HG03095 (cell line): ENCODE results near the gene FZR1.
"Not testable (repeated sequence)": the region's sequence is repeated elsewhere in the genome, so short reads cannot be mapped to it uniquely, and the experiment has no call there.

ENCODE experiments used
- ATAC-seq: cut with Tn5 transposase; IDR thresholded peaks from one replicate; pipeline ENCODE4 v1.9.1; 2021; ENCODE audit warnings: moderate library complexity; ENCODE audit not compliant: unreplicated experiment

Gene FZR1

DNA sequence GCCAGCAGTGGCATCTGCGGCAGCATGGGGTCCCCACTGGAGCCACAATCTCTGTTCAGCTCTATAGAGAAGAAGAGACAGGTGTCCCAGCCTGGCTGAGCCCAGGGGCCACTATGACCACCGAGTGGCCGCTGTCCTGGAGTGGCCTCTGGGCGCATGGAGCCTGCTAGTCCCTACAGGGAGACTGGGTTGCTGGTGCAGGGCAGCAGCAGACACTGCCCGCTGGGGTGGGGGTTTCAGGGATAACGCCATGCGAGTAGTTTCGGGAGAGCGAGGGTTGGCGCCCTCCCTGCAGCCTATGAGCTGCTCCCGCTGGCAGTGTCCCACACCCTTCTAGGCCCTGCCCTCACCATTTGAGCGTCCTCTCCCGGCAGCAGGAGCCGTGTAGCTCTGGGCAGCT lies 22.0 kb downstream of the FZR1 start:
- ATAC-seq: no peak

DNA sequence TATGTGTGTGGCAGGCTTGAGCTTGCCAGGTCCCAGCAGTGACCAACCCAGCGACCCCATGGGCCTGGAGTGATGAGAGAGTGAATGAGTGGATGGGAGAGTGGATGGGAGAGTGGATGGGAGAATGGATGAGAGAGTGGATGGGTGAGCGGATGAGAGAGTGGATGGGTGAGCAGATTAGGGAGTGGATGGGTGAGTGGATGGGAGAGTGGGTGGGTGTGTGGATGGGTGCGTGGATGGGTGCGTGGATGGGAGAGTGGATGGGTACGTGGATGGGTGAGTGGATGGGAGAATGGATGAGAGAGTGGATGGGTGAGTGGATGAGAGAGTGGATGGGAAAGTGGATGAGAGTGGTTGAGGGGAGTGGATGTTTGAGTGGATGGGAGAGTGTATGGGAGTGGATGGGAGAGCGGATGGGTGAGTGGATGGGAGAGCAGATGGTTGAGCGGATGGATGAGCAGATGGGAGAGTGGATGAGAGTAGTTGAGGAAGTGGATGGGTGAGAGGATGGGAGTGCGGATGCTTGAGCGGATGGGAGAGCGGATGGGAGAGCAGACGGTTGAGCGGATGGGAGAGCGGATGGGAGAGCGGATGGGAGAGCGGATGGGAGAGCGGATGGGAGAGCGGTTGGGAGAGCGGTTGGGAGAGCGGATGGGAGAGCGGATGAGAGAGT lies 22.6 kb downstream of the FZR1 start:
- ATAC-seq: no peak

GRCh38 chr19:3529299-3529698 lies 23.2 kb downstream of the FZR1 start:
- ATAC-seq: not testable (repeated sequence)

- no peak for ATAC-seq
These were observed 24.3 kb downstream of the FZR1 start for GRCh38 chr19:3530389-3530788.

GRCh38 chr19:3531716-3532115 lies 25.6 kb downstream of the FZR1 start:
- ATAC-seq: no peak

- ATAC-seq: no peak
These were observed 26.2 kb downstream of the FZR1 start for GRCh38 chr19:3532154-3532786.

- ATAC-seq: no peak
These were observed 26.9 kb downstream of the FZR1 start for GRCh38 chr19:3533033-3533432.

DNA sequence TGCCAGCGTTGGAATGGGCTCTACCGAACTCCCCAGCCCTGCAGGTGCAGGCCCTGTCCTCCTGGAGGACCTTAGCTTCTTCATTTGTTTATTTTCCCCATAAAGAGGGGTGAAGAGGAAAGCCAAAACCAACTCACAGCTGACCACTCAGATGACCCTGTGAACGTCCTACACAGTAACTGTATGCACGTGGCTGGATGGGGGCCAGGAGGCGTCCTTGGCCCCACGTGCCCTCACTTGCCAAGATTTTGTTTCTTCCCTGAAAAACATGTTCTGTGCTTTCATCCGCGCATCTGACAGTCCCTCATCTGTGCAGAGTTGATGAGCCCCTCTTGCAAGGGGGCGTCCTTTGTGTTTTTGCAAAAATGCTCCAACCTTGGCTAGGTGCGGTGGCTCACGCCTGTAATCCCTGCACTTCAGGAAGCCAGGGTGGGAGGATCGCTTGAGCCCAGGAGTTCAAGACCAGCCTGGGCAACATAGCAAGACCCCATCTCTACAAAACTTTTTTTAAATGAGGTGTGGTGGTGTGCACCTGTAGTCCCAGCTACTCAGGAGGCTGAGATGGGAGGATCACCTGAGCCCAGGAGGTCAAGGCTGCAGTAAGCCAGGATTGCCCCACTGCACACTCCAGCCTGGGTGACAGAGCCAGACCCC lies 27.6 kb downstream of the FZR1 start:
- no peak for ATAC-seq

DNA sequence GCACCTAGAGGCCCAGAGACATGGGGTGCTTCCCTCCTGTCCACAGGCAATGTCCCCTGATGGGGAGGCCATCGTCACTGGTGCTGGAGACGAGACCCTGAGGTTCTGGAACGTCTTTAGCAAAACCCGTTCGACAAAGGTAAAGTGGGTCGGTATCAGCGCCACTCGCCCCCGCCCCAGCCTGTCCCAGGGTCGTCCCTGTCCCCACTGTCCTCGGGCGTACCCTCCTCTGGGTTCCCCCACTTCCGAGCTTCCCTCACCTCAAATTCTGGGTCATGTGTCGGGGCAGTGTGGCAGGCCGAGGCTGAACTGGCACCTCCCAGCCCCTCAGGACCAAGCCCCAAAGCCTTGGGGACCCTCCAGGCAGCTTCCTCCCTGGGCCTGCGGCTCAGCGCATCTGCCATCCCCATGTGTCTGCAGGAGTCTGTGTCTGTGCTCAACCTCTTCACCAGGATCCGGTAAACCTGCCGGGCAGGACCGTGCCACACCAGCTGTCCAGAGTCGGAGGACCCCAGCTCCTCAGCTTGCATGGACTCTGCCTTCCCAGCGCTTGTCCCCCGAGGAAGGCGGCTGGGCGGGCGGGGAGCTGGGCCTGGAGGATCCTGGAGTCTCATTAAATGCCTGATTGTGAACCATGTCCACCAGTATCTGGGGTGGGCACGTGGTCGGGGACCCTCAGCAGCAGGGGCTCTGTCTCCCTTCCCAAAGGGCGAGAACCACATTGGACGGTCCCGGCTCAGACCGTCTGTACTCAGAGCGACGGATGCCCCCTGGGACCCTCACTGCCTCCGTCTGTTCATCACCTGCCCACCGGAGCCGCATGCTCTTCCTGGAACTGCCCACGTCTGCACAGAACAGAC lies 28.5 kb downstream of the FZR1 start:
- ATAC-seq: no peak

DNA sequence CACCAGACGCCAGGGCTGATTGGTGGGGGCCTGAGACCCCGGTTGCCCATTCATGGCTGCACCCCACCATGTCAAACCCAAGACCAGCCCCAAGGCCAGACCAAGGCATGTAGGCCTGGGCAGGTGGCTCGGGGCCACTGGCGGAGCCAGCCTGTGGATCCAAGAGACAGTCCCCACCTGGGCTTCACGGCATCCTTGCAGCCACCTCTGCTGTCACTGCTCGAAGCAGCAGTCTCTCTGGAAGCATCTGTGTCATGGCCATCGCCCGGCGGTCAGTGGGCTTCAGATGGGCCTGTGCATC lies 29.1 kb downstream of the FZR1 start:
- ATAC-seq: no peak

GRCh38 chr19:3535563-3535965 lies 29.5 kb downstream of the FZR1 start:
- ATAC-seq: no peak

DNA sequence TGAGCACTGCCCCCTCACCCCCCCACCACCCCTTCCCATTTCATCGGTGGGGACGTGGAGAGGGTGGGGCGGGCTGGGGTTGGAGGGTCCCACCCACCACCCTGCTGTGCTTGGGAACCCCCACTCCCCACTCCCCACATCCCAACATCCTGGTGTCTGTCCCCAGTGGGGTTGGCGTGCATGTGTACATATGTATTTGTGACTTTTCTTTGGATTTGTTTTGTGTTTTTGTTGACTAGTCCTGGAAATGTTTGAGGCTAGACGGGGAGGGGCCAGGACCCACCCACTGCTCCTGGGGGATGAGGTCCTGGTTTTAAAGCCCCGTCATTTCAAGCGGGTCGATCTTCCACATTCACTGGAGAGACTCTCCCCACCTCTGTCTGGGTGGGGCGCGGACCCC lies 29.9 kb downstream of the FZR1 start:
- no peak for ATAC-seq

GRCh38 chr19:3536429-3537100 lies 30.5 kb downstream of the FZR1 start:
- no peak for ATAC-seq

DNA sequence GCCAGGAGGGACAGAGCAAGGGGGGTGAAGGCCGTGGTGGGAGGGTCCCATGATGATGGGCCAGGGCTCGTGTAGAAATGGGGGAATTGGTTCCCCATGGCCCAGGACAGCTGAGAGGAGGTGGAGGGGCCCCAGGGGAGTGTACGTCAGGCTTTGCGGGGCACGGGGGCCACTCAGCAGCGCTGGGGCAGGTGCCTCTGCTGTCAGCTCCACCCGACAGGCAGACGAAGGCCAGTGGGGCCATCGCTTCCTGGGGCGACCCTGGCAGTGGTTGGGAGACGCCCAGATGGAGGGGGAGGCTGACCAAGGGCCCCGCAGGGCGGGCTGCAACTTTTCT lies 31.0 kb downstream of the FZR1 start:
- no peak for ATAC-seq

DNA sequence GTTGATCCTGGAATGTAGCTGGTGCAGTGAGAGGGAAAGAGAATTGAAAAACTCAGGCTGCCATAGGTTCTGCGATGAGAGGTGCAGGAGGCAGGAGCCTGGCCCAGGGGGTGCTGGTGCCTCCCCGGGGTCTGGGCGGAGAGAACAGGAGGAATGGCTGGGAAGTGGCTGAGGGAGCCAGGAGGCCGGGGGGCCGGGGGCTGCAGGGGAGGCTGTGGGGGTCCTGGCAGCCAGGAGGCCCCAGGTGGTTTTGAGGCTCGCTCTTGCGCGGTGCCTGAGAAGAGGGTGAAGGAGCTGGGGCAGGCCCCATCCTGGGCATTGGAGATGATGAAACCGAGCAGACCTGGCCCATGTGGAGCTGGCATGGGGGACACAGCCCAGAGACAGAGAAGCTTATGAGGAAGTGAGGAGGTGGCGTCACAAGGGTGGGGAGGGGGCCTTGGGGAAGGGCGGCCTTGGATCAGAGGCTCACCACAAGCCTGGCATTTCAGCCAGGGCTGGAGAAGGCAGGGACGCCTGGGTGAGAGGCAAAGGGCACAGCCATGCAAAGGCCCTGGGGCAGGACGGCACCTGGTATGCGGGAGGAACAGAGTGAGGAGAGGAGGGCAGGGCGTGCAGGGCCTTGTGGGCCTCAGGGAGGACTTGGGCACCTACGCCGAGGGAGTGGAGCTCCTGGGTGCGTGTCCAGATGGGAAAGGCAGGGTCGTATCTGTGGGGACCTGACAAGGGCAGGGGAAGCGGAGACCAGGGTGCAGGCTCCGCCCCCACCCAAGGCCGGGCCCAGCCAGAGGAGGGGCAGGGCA lies 31.5 kb downstream of the FZR1 start:
- ATAC-seq: no peak

- no peak for ATAC-seq
These were observed 32.3 kb downstream of the FZR1 start for GRCh38 chr19:3538258-3538929.

- no peak for ATAC-seq
These were observed 33.0 kb downstream of the FZR1 start, which contains the start of gene TEKTIP1 for GRCh38 chr19:3538965-3539755. TSS of gene TEKTIP1 (plus strand) at chr19:3539174. CDS start at chr19:3539178, 4 bp downstream.

- no peak for ATAC-seq
These were observed 33.6 kb downstream of the FZR1 start for GRCh38 chr19:3539756-3540118.
